PC-3 (cell line): ENCODE measurements around the gene CD82. TPM values are rescaled to one million over a fixed set of nuclear protein-coding genes. Genes with fewer than 3 reads are reported as not detected.

Experiments used
- ATAC-seq: fragments of 200-7000 bp; cut with Tn5 transposase; 2 replicates; pipeline ENCODE4 v1.9.1; 2020; ENCODE audit warnings: mild to moderate bottlenecking, moderate library complexity
- BruUV-seq: library from RNA; stranded (reverse); fragments of 400-500 nt; replicated peaks from 2 replicates; lab custom pipeline; 2021; lab: Mats Ljungman, UMichigan
- CTCF ChIA-PET: fragments of 300-600 bp; sonication (Branson Sonifier 250); formaldehyde crosslinking; loops from one replicate; lab custom pipeline; 2022; ENCODE audit warnings: antibody characterized with exemption; lab: Charles Lee
- POLR2A ChIA-PET: fragments of 300-600 bp; sonication (Branson Sonifier 250); formaldehyde crosslinking; loops from one replicate; lab custom pipeline; 2022; ENCODE audit warnings: antibody characterized with exemption; ENCODE audit not compliant: unreplicated experiment; lab: Charles Lee
- DNase-seq: peaks from one replicate; pipeline ENCODE4 v3.0.0-alpha.2; 2015
- H2AFZ ChIP-seq: fragments of 300-600 bp; sonication (generic); 2 replicates; pipeline ENCODE4 v1.6.0; 2016; ENCODE audit warnings: antibody characterized with exemption, low read length
- H3F3A ChIP-seq: fragments of 300-600 bp; sonication (generic); one replicate; pipeline ENCODE4 v1.6.0; 2017; ENCODE audit warnings: antibody characterized with exemption, low read length, control low read depth, mild to moderate bottlenecking; ENCODE audit not compliant: unreplicated experiment
- H3K27ac ChIP-seq: fragments of 300-600 bp; sonication (generic); 2 replicates; pipeline ENCODE4 v1.5.1; 2016; ENCODE audit warnings: mild to moderate bottlenecking, low read length
- H3K27me3 ChIP-seq: fragments of 300-600 bp; sonication (generic); 2 replicates; pipeline ENCODE4 v1.6.1; 2016; ENCODE audit warnings: low read length, mixed read lengths
- H3K36me3 ChIP-seq: fragments of 300-600 bp; sonication (generic); 2 replicates; pipeline ENCODE4 v1.6.1; 2016; ENCODE audit warnings: low read depth, mixed run types, low read length, mixed read lengths
- H3K4me1 ChIP-seq: fragments of 300-600 bp; sonication (generic); 2 replicates; pipeline ENCODE4 v1.5.1; 2016; ENCODE audit warnings: low read length; ENCODE audit not compliant: insufficient read depth
- H3K4me2 ChIP-seq: fragments of 300-600 bp; sonication (generic); 2 replicates; pipeline ENCODE4 v1.6.0; 2016; ENCODE audit warnings: low read length
- H3K4me3 ChIP-seq: fragments of 300-600 bp; sonication (generic); 2 replicates; pipeline ENCODE4 v1.5.1; 2016; ENCODE audit warnings: mild to moderate bottlenecking, low read length, mixed read lengths
- H3K79me2 ChIP-seq: fragments of 300-600 bp; sonication (generic); 2 replicates; pipeline ENCODE4 v1.6.1; 2017; ENCODE audit warnings: low read length, mixed read lengths
- H3K9ac ChIP-seq: fragments of 300-600 bp; sonication (generic); 2 replicates; pipeline ENCODE4 v1.6.0; 2016; ENCODE audit warnings: mild to moderate bottlenecking, low read length
- H3K9me2 ChIP-seq: fragments of 300-600 bp; sonication (generic); replicated peaks from 2 replicates; pipeline ENCODE4 v1.6.1; 2016; ENCODE audit warnings: mixed run types, low read length, mixed read lengths
- H3K9me3 ChIP-seq: fragments of 300-600 bp; sonication (generic); 2 replicates; pipeline ENCODE4 v1.6.1; 2016; ENCODE audit warnings: low read length, mixed read lengths
- H4K20me1 ChIP-seq: fragments of 300-600 bp; sonication (generic); 2 replicates; pipeline ENCODE4 v1.6.1; 2016; ENCODE audit warnings: low read length, mixed read lengths
- CTCF ChIP-seq: fragments of 300-600 bp; sonication (generic); conservative IDR thresholded peaks from 2 replicates; pipeline ENCODE4 v1.5.1; 2017; ENCODE audit warnings: antibody characterized with exemption, low read depth, mild to moderate bottlenecking, low read length
- EZH2 ChIP-seq: fragments of 300-600 bp; sonication (generic); IDR thresholded peaks from one replicate; pipeline ENCODE4 v1.6.1; 2017; ENCODE audit warnings: antibody characterized with exemption, mild to moderate bottlenecking, low read length; ENCODE audit not compliant: unreplicated experiment
- EZH2phosphoT487 ChIP-seq: fragments of 300-600 bp; sonication (generic); IDR thresholded peaks from 2 replicates; pipeline ENCODE4 v1.6.1; 2018; ENCODE audit warnings: mild to moderate bottlenecking, antibody characterized with exemption, low read length, borderline replicate concordance
- intact Hi-C: fragments of 100-400 bp; cut with micrococcal nuclease; formaldehyde crosslinking; loops from 2 replicates; pipeline ENCODE4 v1.9.0; 2023
- total RNA-seq: library from RNA; depleted of rRNA; stranded (reverse); fragments of >200 nt; gene quantifications from 2 replicates; pipeline ENCODE4 v1.2.3, GENCODE V29; 2014

Gene CD82
- total RNA-seq, 1 experiment from 2014 or later: 5.0 TPM

DNA sequence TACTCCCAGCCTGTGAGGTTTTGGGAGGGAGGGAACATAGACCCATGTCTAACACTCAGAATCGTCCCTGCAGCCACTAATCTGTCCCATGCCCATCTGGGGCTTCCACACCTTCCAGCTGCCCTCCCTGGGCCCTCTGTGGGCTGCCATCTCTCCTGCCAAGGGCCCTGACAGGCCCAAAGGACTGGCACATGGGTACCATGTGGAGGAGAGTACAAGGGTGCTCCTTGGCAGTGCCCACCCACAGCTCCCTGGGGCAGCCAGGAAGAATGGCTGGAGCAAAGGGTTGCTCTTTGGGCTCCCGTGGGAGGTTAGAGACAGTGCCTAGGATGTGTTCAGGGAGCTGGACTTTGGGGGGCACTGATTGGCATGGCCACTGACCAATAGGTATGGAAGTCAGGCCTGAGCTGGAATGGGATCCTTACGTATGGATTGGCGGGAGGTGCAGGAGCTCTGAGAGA lies 56.8 kb downstream of the CD82 start:
- no TSS peak for BruUV-seq
- Histone ChIP-seq H3K27me3 (no peaks in the 10 kb centered on the region), H3K9ac (no peak overlapping the region), H3K4me3 (no peak overlapping the region), H3K9me2 (no peaks in the 10 kb centered on the region), H3K36me3 (no peaks in the 10 kb centered on the region), H3K4me1 (no peaks in the 10 kb centered on the region), H4K20me1 (no peaks in the 10 kb centered on the region), H3K27ac (no peak overlapping the region), H3K79me2 (no peaks in the 10 kb centered on the region), H3K9me3 (no peaks in the 10 kb centered on the region), H2AFZ (no peak overlapping the region), H3F3A (no peaks in the 10 kb centered on the region), H3K4me2 (no peak overlapping the region)
- intact Hi-C loops: no loop called here
- ATAC-seq (no peak), DNase-seq (no peak)
- TF ChIP-seq EZH2phosphoT487: no peak
- TF ChIP-seq EZH2: no peak
- no peak for TF ChIP-seq CTCF
- ChIA-PET POLR2A (interaction anchor here (0.6 kb wide), 1 partner anchor 12 kb away, joined by 4 read pairs; no protein-coding TSS in a partner anchor), CTCF (interaction anchor here (1.1 kb wide), 1 partner anchor 290 kb away, joined by 6 read pairs; no protein-coding TSS in a partner anchor)

GRCh38 chr11:44622721-44623258 lies 57.3 kb downstream of the CD82 start:
- Histone ChIP-seq H3K4me3 (no peak overlapping the region), H3K27me3 (no peaks in the 10 kb centered on the region), H3K79me2 (no peaks in the 10 kb centered on the region), H3K4me1 (no peaks in the 10 kb centered on the region), H2AFZ (no peak overlapping the region), H4K20me1 (no peaks in the 10 kb centered on the region), H3K36me3 (no peaks in the 10 kb centered on the region), H3F3A (no peaks in the 10 kb centered on the region), H3K9me3 (no peaks in the 10 kb centered on the region), H3K9ac (no peak overlapping the region), H3K27ac (no peak overlapping the region), H3K4me2 (no peak overlapping the region), H3K9me2 (no peaks in the 10 kb centered on the region)
- no peak for DNase-seq
- POLR2A ChIA-PET: no interaction called here
- CTCF ChIA-PET: interaction anchor here (1.1 kb wide), 1 partner anchor 289 kb away, joined by 6 read pairs; no protein-coding TSS in a partner anchor
- no peak for ATAC-seq
- TF ChIP-seq EZH2phosphoT487: no peak
- TF ChIP-seq EZH2: no peak
- TF ChIP-seq CTCF: no peak
- no TSS peak for BruUV-seq
- intact Hi-C loops: no loop called here

DNA sequence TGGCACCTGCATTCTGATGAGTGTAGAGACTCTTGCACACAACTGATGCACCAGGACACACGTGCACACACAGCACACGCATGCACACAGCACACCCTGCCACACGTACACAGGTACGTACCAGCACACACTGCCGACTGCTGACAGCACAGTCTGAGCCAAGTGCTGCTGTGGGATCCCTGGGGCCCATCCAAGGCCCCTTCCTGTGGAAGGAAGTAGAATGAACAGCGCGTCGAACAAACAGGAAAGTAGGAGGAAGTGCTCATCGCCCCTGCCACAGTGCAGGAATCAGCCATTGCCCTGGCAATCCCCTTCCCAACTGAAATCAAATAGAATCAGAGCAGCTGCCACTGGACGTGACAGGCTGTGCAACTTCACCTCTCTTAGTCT lies 57.9 kb downstream of the CD82 start:
- TF ChIP-seq EZH2 (no peak), CTCF (no peak), EZH2phosphoT487 (no peak)
- Histone ChIP-seq H3F3A (no peaks in the 10 kb centered on the region), H3K9me2 (no peaks in the 10 kb centered on the region), H2AFZ (no peak overlapping the region), H3K4me2 (no peak overlapping the region), H3K27me3 (no peaks in the 10 kb centered on the region), H3K79me2 (no peaks in the 10 kb centered on the region), H3K9ac (no peak overlapping the region), H3K4me3 (no peak overlapping the region), H4K20me1 (no peaks in the 10 kb centered on the region), H3K9me3 (no peaks in the 10 kb centered on the region), H3K36me3 (no peaks in the 10 kb centered on the region), H3K4me1 (no peaks in the 10 kb centered on the region), H3K27ac (no peak overlapping the region)
- intact Hi-C loops: no loop called here
- no peak for ATAC-seq
- BruUV-seq: no TSS peak
- ChIA-PET CTCF (no interaction called here), POLR2A (no interaction called here)
- no peak for DNase-seq
